H9 (cell line): ENCODE data around the gene METTL8. TPM values are rescaled to one million over a fixed set of nuclear protein-coding genes. Genes with fewer than 3 reads are reported as not detected.
"Not testable (repeated sequence)": the region's sequence is repeated elsewhere in the genome, so short reads cannot be mapped to it uniquely, and the experiment has no call there.

Source experiments
- DNase-seq: peaks from one replicate; pipeline ENCODE4 v3.0.0-alpha.2; 2017
- H2AFZ ChIP-seq: one replicate; pipeline ENCODE4 v1.6.1; 2013; ENCODE audit warnings: mild to moderate bottlenecking, low read length, control low read depth, moderate library complexity
- H2AK5ac ChIP-seq: 2 replicates; pipeline ENCODE4 v1.6.1; 2013; ENCODE audit warnings: low read length, control low read depth, mixed read lengths; ENCODE audit not compliant: insufficient read length
- H2BK120ac ChIP-seq: one replicate; pipeline ENCODE4 v1.6.1; 2013; ENCODE audit warnings: low read depth, mild to moderate bottlenecking, low read length, control low read depth, inconsistent platforms; ENCODE audit not compliant: poor library complexity, severe bottlenecking
- H2BK12ac ChIP-seq: 2 replicates; pipeline ENCODE4 v1.6.1; 2013; ENCODE audit warnings: low read length, control low read depth, mixed read lengths, low read depth; ENCODE audit not compliant: insufficient read length
- H2BK15ac ChIP-seq: 2 replicates; pipeline ENCODE4 v1.6.1; 2013; ENCODE audit warnings: low read depth, low read length, control low read depth
- H2BK20ac ChIP-seq: one replicate; pipeline ENCODE4 v1.6.1; 2013; ENCODE audit warnings: low read depth, mild to moderate bottlenecking, low read length, control low read depth, inconsistent platforms; ENCODE audit not compliant: poor library complexity, severe bottlenecking
- H2BK5ac ChIP-seq: 2 replicates; pipeline ENCODE4 v1.6.1; 2013; ENCODE audit warnings: low read length, control low read depth, mixed read lengths; ENCODE audit not compliant: insufficient read length
- H3K14ac ChIP-seq: 2 replicates; pipeline ENCODE4 v1.6.1; 2013; ENCODE audit warnings: low read length, control low read depth; ENCODE audit not compliant: insufficient read depth
- H3K18ac ChIP-seq: 2 replicates; pipeline ENCODE4 v1.6.1; 2013; ENCODE audit warnings: low read depth, mild to moderate bottlenecking, mixed read lengths, low read length, control low read depth; ENCODE audit not compliant: insufficient read length
- H3K23ac ChIP-seq: 2 replicates; pipeline ENCODE4 v1.6.1; 2013; ENCODE audit warnings: low read length, control low read depth, mixed read lengths, low read depth; ENCODE audit not compliant: insufficient read length
- H3K23me2 ChIP-seq: 2 replicates; pipeline ENCODE4 v1.6.1; 2013; ENCODE audit warnings: low read depth, mild to moderate bottlenecking, mixed read lengths, low read length, control low read depth; ENCODE audit not compliant: insufficient read length, poor library complexity, severe bottlenecking
- H3K27ac ChIP-seq: 2 replicates; pipeline ENCODE4 v1.5.1; 2013; ENCODE audit warnings: low read length, control low read depth, mixed read lengths, low read depth; ENCODE audit not compliant: insufficient read length
- H3K27me3 ChIP-seq: 2 replicates; pipeline ENCODE4 v1.6.1; 2013; ENCODE audit warnings: low read length, control low read depth, inconsistent platforms; ENCODE audit not compliant: insufficient read depth
- H3K4ac ChIP-seq: 2 replicates; pipeline ENCODE4 v1.6.1; 2013; ENCODE audit warnings: low read depth, mild to moderate bottlenecking, control low read depth, inconsistent platforms, low read length, moderate library complexity
- H3K4me1 ChIP-seq: 2 replicates; pipeline ENCODE4 v1.6.1; 2013; ENCODE audit warnings: low read length, control low read depth, inconsistent platforms; ENCODE audit not compliant: insufficient read depth
- H3K4me2 ChIP-seq: 2 replicates; pipeline ENCODE4 v1.6.1; 2013; ENCODE audit warnings: low read length, control low read depth, mixed read lengths; ENCODE audit not compliant: insufficient read length, insufficient read depth
- H3K56ac ChIP-seq: 2 replicates; pipeline ENCODE4 v1.6.1; 2013; ENCODE audit warnings: low read depth, mild to moderate bottlenecking, mixed read lengths, low read length, control low read depth; ENCODE audit not compliant: insufficient read length
- H3K79me1 ChIP-seq: 2 replicates; pipeline ENCODE4 v1.6.1; 2013; ENCODE audit warnings: low read depth, mild to moderate bottlenecking, moderate library complexity, low read length, control low read depth, inconsistent platforms; ENCODE audit not compliant: insufficient read depth, poor library complexity, severe bottlenecking
- H3K79me2 ChIP-seq: 2 replicates; pipeline ENCODE4 v1.6.1; 2013; ENCODE audit warnings: low read length, control low read depth, inconsistent platforms; ENCODE audit not compliant: insufficient read depth
- H3K9ac ChIP-seq: 2 replicates; pipeline ENCODE4 v1.6.1; 2013; ENCODE audit warnings: low read length, control low read depth, mixed read lengths; ENCODE audit not compliant: insufficient read length; ENCODE audit errors: extremely low read depth
- H3K9me3 ChIP-seq: one replicate; pipeline ENCODE4 v1.6.1; 2013; ENCODE audit warnings: low read depth, low read length, inconsistent platforms; ENCODE audit not compliant: control insufficient read depth
- H3T11ph ChIP-seq: one replicate; pipeline ENCODE4 v1.6.1; 2013; ENCODE audit warnings: mild to moderate bottlenecking, low read length, control low read depth, inconsistent platforms
- H4K20me1 ChIP-seq: one replicate; pipeline ENCODE4 v1.6.1; 2013; ENCODE audit not compliant: control insufficient read depth, insufficient read length, insufficient read depth
- H4K5ac ChIP-seq: 2 replicates; pipeline ENCODE4 v1.6.1; 2013; ENCODE audit warnings: low read depth, mild to moderate bottlenecking, mixed read lengths, low read length, control low read depth; ENCODE audit not compliant: insufficient read length
- H4K8ac ChIP-seq: replicated peaks from 2 replicates; pipeline ENCODE4 v1.6.1; 2013; ENCODE audit warnings: low read length, control low read depth, mixed read lengths, low read depth; ENCODE audit not compliant: insufficient read length
- H4K91ac ChIP-seq: 2 replicates; pipeline ENCODE4 v1.6.1; 2013; ENCODE audit warnings: low read depth, mild to moderate bottlenecking, moderate library complexity, mixed read lengths, low read length, control low read depth; ENCODE audit not compliant: insufficient read length
- H3K27ac Mint-ChIP-seq, 3 experiments: 2 replicates in 2 of 3; 3 replicates in 1 of 3; pipeline ENCODE4 v1.8.0; 2020 to 2021; ENCODE audit warnings: mixed read lengths in 3 of 3, mild to moderate bottlenecking in 1 of 3, moderate library complexity in 1 of 3
- H3K27me3 Mint-ChIP-seq: 2 replicates; pipeline ENCODE4 v1.8.0; 2021; ENCODE audit warnings: low read depth, mild to moderate bottlenecking, moderate library complexity, mixed read lengths
- H3K36me3 Mint-ChIP-seq, 3 experiments: 2 replicates in 2 of 3; 3 replicates in 1 of 3; pipeline ENCODE4 v1.8.0; 2020 to 2021; ENCODE audit warnings: low read depth in 3 of 3, mixed read lengths in 3 of 3; ENCODE audit not compliant: insufficient read depth in 1 of 3
- H3K4me1 Mint-ChIP-seq, 2 experiments: 2 replicates each; pipeline ENCODE4 v1.8.0; 2020; ENCODE audit warnings: mixed read lengths in 2 of 2
- H3K4me3 Mint-ChIP-seq, 2 experiments: 2 replicates in 1 of 2; 3 replicates in 1 of 2; pipeline ENCODE4 v1.8.0; 2020 to 2021; ENCODE audit warnings: mild to moderate bottlenecking in 2 of 2, mixed read lengths in 2 of 2, moderate library complexity in 1 of 2
- H3K9me3 Mint-ChIP-seq, 2 experiments: 2 replicates in 1 of 2; 3 replicates in 1 of 2; pipeline ENCODE4 v1.8.0; 2020; ENCODE audit warnings: mild to moderate bottlenecking in 2 of 2, mixed read lengths in 2 of 2, moderate library complexity in 1 of 2
- WGBS: extraction: QIAGEN DNeasy Blood & Tissue Kit; methylation state at CpG from one replicate; pipeline ENCODE4 v1.1.7; 2013; ENCODE audit warnings: missing lambda C conversion rate, low lambda C conversion rate, mixed read lengths; ENCODE audit not compliant: insufficient read length; ENCODE audit errors: extremely low coverage; 5-methylcytosine and 5-hydroxymethylcytosine counted together
- total RNA-seq: library from RNA; stranded (reverse); gene quantifications from 2 replicates; pipeline ENCODE4 v1.2.1, GENCODE V29; 2021
- TF ChIP-seq, protein P1 (sequence below): fragments of 200-600 bp; sonication (generic); conservative IDR thresholded peaks from 3 replicates; pipeline ENCODE4 v1.8.0; 2021; ENCODE audit warnings: antibody characterized with exemption, mild to moderate bottlenecking

Gene METTL8
- total RNA-seq, 1 experiment from 2014 or later: 40.9 TPM

DNA sequence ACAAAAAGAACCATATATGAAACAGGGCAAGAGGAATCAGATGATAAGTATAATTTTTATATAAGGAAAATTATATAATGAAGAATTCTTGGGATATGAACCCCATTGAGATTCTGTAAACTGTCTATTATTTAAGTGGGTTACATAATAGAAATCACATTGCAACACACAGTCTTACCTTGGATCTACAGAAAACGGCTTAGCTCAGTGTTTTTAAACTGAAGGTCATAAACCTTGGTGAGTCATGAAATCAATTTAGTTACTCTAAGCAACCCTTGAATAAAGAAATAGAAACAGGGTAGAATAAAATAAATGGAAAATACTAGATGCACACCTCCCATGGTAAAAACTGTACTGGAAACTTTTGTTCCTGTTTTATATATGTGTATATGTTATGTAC lies 50.7 kb downstream of the METTL8 start:
- no peak overlapping the region for H4K8ac ChIP-seq
- no peaks in the 10 kb centered on the region for H3K23me2 ChIP-seq
- no CpG with 5 or more reads among the region's 1 CpG for WGBS
- H3K23ac ChIP-seq: no peak overlapping the region
- no peak overlapping the region for H3T11ph ChIP-seq
- no peak overlapping the region for H2BK15ac ChIP-seq
- no peak overlapping the region for H3K27ac ChIP-seq
- H3K56ac ChIP-seq: no peak overlapping the region
- H3K18ac ChIP-seq: no peak overlapping the region
- H3K4me2 ChIP-seq: no peak overlapping the region
- no peak overlapping the region for H3K4ac ChIP-seq
- Mint-ChIP-seq H3K4me3 (no peak overlapping the region), H3K9me3 (peaks cover 24 to 34% of the 10 kb centered on the region in 2 experiments), H3K27me3 (no peaks in the 10 kb centered on the region), H3K4me1 (peaks cover 27% of the 10 kb centered on the region in 2 experiments), H3K36me3 (peaks cover 30 to 41% (median 37%) of the 10 kb centered on the region in 3 experiments), H3K27ac (no peak overlapping the region)
- TF ChIP-seq, protein P1, sequence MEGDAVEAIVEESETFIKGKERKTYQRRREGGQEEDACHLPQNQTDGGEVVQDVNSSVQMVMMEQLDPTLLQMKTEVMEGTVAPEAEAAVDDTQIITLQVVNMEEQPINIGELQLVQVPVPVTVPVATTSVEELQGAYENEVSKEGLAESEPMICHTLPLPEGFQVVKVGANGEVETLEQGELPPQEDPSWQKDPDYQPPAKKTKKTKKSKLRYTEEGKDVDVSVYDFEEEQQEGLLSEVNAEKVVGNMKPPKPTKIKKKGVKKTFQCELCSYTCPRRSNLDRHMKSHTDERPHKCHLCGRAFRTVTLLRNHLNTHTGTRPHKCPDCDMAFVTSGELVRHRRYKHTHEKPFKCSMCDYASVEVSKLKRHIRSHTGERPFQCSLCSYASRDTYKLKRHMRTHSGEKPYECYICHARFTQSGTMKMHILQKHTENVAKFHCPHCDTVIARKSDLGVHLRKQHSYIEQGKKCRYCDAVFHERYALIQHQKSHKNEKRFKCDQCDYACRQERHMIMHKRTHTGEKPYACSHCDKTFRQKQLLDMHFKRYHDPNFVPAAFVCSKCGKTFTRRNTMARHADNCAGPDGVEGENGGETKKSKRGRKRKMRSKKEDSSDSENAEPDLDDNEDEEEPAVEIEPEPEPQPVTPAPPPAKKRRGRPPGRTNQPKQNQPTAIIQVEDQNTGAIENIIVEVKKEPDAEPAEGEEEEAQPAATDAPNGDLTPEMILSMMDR: no peak
- no peak for DNase-seq
- no peak overlapping the region for H3K9ac ChIP-seq
- no peaks in the 10 kb centered on the region for H4K20me1 ChIP-seq
- no peak overlapping the region for H2BK5ac ChIP-seq
- no peak overlapping the region for H2AK5ac ChIP-seq
- no peak overlapping the region for H2AFZ ChIP-seq
- H4K91ac ChIP-seq: no peak overlapping the region
- H3K14ac ChIP-seq: no peak overlapping the region
- no peaks in the 10 kb centered on the region for H3K9me3 ChIP-seq
- no peak overlapping the region for H2BK12ac ChIP-seq
- peaks cover 3% of the 10 kb centered on the region; the same call in 1 of the 2 replicates for H3K4me1 ChIP-seq
- peaks cover 3% of the 10 kb centered on the region; the same call in 1 of the 2 replicates for H3K79me2 ChIP-seq
- H4K5ac ChIP-seq: no peak overlapping the region
- H2BK120ac ChIP-seq: no peak overlapping the region
- H3K79me1 ChIP-seq: peaks cover 2% of the 10 kb centered on the region
- no peak overlapping the region for H2BK20ac ChIP-seq
- no peaks in the 10 kb centered on the region for H3K27me3 ChIP-seq

DNA sequence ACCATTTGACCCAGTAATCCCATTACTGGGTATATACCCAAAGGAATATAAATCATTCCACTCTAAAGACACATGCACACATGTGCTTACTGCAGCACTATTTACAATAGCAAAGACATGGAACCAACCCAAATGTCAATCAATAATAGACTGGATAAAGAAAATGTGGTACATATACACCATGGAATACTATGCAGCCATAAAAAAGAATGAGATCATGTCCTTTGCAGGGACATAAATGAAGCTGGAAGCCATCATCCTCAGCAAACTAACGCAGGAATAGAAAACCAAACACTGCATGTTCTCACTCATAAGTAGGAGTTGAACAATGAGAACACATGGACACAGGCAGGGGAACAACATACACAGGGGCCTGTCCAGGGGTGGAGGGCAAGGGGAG lies 51.6 kb downstream of the METTL8 start:
- H2BK5ac ChIP-seq, H3K9ac ChIP-seq, H3K56ac ChIP-seq, H2BK12ac ChIP-seq, H3K4me3 Mint-ChIP-seq, H3K27me3 Mint-ChIP-seq, H3K23ac ChIP-seq, H3T11ph ChIP-seq, H3K79me2 ChIP-seq, H3K27ac ChIP-seq, H3K27ac Mint-ChIP-seq, H3K27me3 ChIP-seq, H2AFZ ChIP-seq, H2BK15ac ChIP-seq, H3K79me1 ChIP-seq, H2BK120ac ChIP-seq, H4K20me1 ChIP-seq, H3K4me1 ChIP-seq, H4K5ac ChIP-seq, DNase-seq, H3K4ac ChIP-seq, H4K8ac ChIP-seq, H3K9me3 ChIP-seq, H3K14ac ChIP-seq, H3K18ac ChIP-seq, H2BK20ac ChIP-seq, H4K91ac ChIP-seq, H3K4me2 ChIP-seq, H2AK5ac ChIP-seq, H3K23me2 ChIP-seq: not testable (repeated sequence)
- peaks cover 28 to 43% of the 10 kb centered on the region in 2 experiments for H3K9me3 Mint-ChIP-seq
- H3K36me3 Mint-ChIP-seq: peaks cover 33 to 50% (median 46%) of the 10 kb centered on the region in 3 experiments
- peaks cover 20 to 21% of the 10 kb centered on the region in 2 experiments for H3K4me1 Mint-ChIP-seq
- no CpG with 5 or more reads among the region's 1 CpG for WGBS
